GM23338 (cell line): Measurements from ENCODE around the gene SF3B1. TPM values are rescaled to one million over a fixed set of nuclear protein-coding genes. Genes with fewer than 3 reads are reported as not detected.

Experiments
- ATAC-seq: fragments of 200-7000 bp; cut with Tn5 transposase; 3 replicates; pipeline ENCODE4 v1.9.1; 2020
- DNase-seq: peaks from one replicate; pipeline ENCODE4 v3.0.0-alpha.2; 2015; ENCODE audit warnings: low spot score
- H2AFZ ChIP-seq: fragments of 200-600 bp; sonication (generic); 2 replicates; pipeline ENCODE4 v1.8.0; 2016; ENCODE audit warnings: antibody characterized with exemption, mild to moderate bottlenecking, moderate library complexity
- H3F3A ChIP-seq: fragments of 200-600 bp; sonication (generic); replicated peaks from 2 replicates; pipeline ENCODE4 v1.8.0; 2017; ENCODE audit warnings: antibody characterized with exemption, mixed run types, low read depth
- H3K27ac ChIP-seq: fragments of 200-600 bp; sonication (generic); 2 replicates; pipeline ENCODE4 v1.6.1; 2016; ENCODE audit warnings: low read depth
- H3K27me3 ChIP-seq: fragments of 200-600 bp; sonication (generic); 2 replicates; pipeline ENCODE4 v1.8.0; 2016; ENCODE audit warnings: mild to moderate bottlenecking, mixed run types, moderate library complexity; ENCODE audit not compliant: insufficient read depth
- H3K36me3 ChIP-seq: fragments of 200-600 bp; sonication (generic); 2 replicates; pipeline ENCODE4 v1.8.0; 2016; ENCODE audit warnings: mild to moderate bottlenecking; ENCODE audit not compliant: insufficient read depth
- H3K4me1 ChIP-seq: fragments of 200-600 bp; sonication (generic); 2 replicates; pipeline ENCODE4 v1.8.0; 2016; ENCODE audit warnings: mild to moderate bottlenecking, moderate library complexity; ENCODE audit not compliant: insufficient read depth
- H3K4me2 ChIP-seq: fragments of 200-600 bp; sonication (generic); 2 replicates; pipeline ENCODE4 v1.7.1; 2017; ENCODE audit warnings: mixed run types
- H3K4me3 ChIP-seq: fragments of 200-600 bp; sonication (generic); 2 replicates; pipeline ENCODE4 v1.6.1; 2016; ENCODE audit warnings: mixed run types
- H3K79me2 ChIP-seq: fragments of 200-600 bp; sonication (generic); replicated peaks from 2 replicates; pipeline ENCODE4 v1.8.0; 2017; ENCODE audit warnings: mild to moderate bottlenecking; ENCODE audit not compliant: insufficient read depth
- H3K9me2 ChIP-seq: fragments of 200-600 bp; sonication (generic); 2 replicates; pipeline ENCODE4 v1.8.0; 2017; ENCODE audit not compliant: insufficient read depth
- H4K20me1 ChIP-seq: fragments of 200-600 bp; sonication (generic); replicated peaks from 2 replicates; pipeline ENCODE4 v1.8.0; 2017; ENCODE audit warnings: mild to moderate bottlenecking; ENCODE audit not compliant: insufficient read depth
- H3K27ac Mint-ChIP-seq: 2 replicates; pipeline ENCODE4 v1.8.0; 2020; ENCODE audit warnings: inconsistent platforms, mild to moderate bottlenecking, moderate library complexity, mixed read lengths
- H3K27me3 Mint-ChIP-seq: 3 replicates; pipeline ENCODE4 v1.8.0; 2022; ENCODE audit warnings: low read depth, mild to moderate bottlenecking, moderate library complexity, mixed read lengths, inconsistent platforms; ENCODE audit not compliant: insufficient read depth, poor library complexity
- H3K36me3 Mint-ChIP-seq: 3 replicates; pipeline ENCODE4 v1.8.0; 2021; ENCODE audit warnings: low read depth, mild to moderate bottlenecking, inconsistent platforms, moderate library complexity, mixed read lengths
- H3K4me1 Mint-ChIP-seq: 3 replicates; pipeline ENCODE4 v1.8.0; 2020; ENCODE audit warnings: mild to moderate bottlenecking, inconsistent platforms, mixed read lengths
- H3K4me3 Mint-ChIP-seq: 3 replicates; pipeline ENCODE4 v1.8.0; 2021; ENCODE audit warnings: moderate library complexity, mild to moderate bottlenecking, inconsistent platforms, mixed read lengths
- H3K9me3 Mint-ChIP-seq: 3 replicates; pipeline ENCODE4 v1.8.0; 2020; ENCODE audit warnings: moderate library complexity, mild to moderate bottlenecking, inconsistent platforms, mixed read lengths
- CTCF ChIP-seq, 2 experiments: fragments of 200-600 bp in 1 of 2; sonication (generic) in 1 of 2; conservative IDR thresholded peaks; 2 replicates each; pipeline versions ENCODE4 v1.5.1 to v1.6.1; 2016 to 2017; ENCODE audit warnings: antibody characterized with exemption in 2 of 2, low read depth in 2 of 2, mild to moderate bottlenecking in 2 of 2, moderate library complexity in 1 of 2
- ETS1 ChIP-seq: IDR thresholded peaks from 2 replicates; pipeline ENCODE4 v1.6.1; 2016; ENCODE audit warnings: antibody characterized with exemption
- EZH2 ChIP-seq: fragments of 200-600 bp; sonication (generic); IDR thresholded peaks from one replicate; pipeline ENCODE4 v1.8.0; 2017; ENCODE audit warnings: antibody characterized with exemption, mild to moderate bottlenecking, low read depth; ENCODE audit not compliant: unreplicated experiment
- EZH2phosphoT487 ChIP-seq: fragments of 200-600 bp; sonication (generic); IDR thresholded peaks from one replicate; pipeline ENCODE4 v1.8.1; 2018; ENCODE audit warnings: antibody characterized with exemption; ENCODE audit not compliant: unreplicated experiment
- JUNB ChIP-seq: IDR thresholded peaks from one replicate; pipeline ENCODE4 v1.6.1; 2016; ENCODE audit warnings: antibody characterized with exemption; ENCODE audit not compliant: unreplicated experiment
- ZNF462 ChIP-seq: fragments of 250-450 bp; sonication (Bioruptor Pico); IDR thresholded peaks from 2 replicates; pipeline ENCODE4 v1.5.0; 2020; ENCODE audit warnings: mild to moderate bottlenecking, moderate library complexity
- polyA plus RNA-seq: library from polyadenylated mRNA; unstranded; fragments of >200 nt; fragmentation: Nextera tagmentation; extraction: Ambion mirVana; gene quantifications from 2 replicates; pipeline ENCODE4 v1.2.1, GENCODE V29; 2016
- total RNA-seq: library from RNA; depleted of rRNA; stranded (reverse); fragments of >200 nt; shearing (Covaris generic); gene quantifications from 2 replicates; pipeline ENCODE4 v1.2.3, GENCODE V29; 2014

Gene SF3B1
- total and polyA plus RNA-seq, 2 experiments from 2014 or later: 238 to 340 TPM

GRCh38 chr2:197472166-197472565, 37.3 kb upstream of the SF3B1 start:
- Mint-ChIP-seq H3K4me1 (no peaks in the 10 kb centered on the region), H3K27ac (no peak overlapping the region), H3K4me3 (no peak overlapping the region), H3K36me3 (peaks cover 43% of the 10 kb centered on the region), H3K9me3 (no peaks in the 10 kb centered on the region; the same call in 2 of the 3 replicates), H3K27me3 (no peaks in the 10 kb centered on the region)
- Histone ChIP-seq H3K4me3 (no peak overlapping the region), H3F3A (no peaks in the 10 kb centered on the region), H3K36me3 (peaks cover 38% of the 10 kb centered on the region), H3K4me1 (no peaks in the 10 kb centered on the region), H3K27me3 (no peaks in the 10 kb centered on the region), H3K27ac (no peak overlapping the region), H3K9me2 (no peaks in the 10 kb centered on the region), H2AFZ (no peak overlapping the region), H3K79me2 (no peaks in the 10 kb centered on the region), H3K4me2 (no peak overlapping the region), H4K20me1 (no peaks in the 10 kb centered on the region)
- DNase-seq (no peak), ATAC-seq (no peak)
- TF ChIP-seq ETS1: no peak
- TF ChIP-seq CTCF (conservative IDR thresholded peaks at IDR 0.05; ENCODE audit: low read depth in 2 of 2): no peak
- TF ChIP-seq EZH2phosphoT487: no peak
- TF ChIP-seq ZNF462: no peak
- no peak for TF ChIP-seq JUNB
- TF ChIP-seq EZH2: no peak
